Loucy (cell line): ENCODE data around the gene CCDC196.
"Not testable (repeated sequence)": the region's sequence is repeated elsewhere in the genome, so short reads cannot be mapped to it uniquely, and the experiment has no call there.

Experiments
- H2AFZ ChIP-seq: fragments of 200-600 bp; sonication (generic); 2 replicates; pipeline ENCODE4 v1.6.0; 2016; ENCODE audit warnings: antibody characterized with exemption, mild to moderate bottlenecking, low read length, moderate library complexity
- H3F3A ChIP-seq: fragments of 200-600 bp; 2 replicates; pipeline ENCODE4 v1.6.0; 2016; ENCODE audit warnings: antibody characterized with exemption, low read depth, mild to moderate bottlenecking
- H3K27me3 ChIP-seq: fragments of 200-600 bp; sonication (generic); 2 replicates; pipeline ENCODE4 v1.6.1; 2014; ENCODE audit warnings: low read length, mild to moderate bottlenecking; ENCODE audit not compliant: insufficient read depth, poor library complexity, severe bottlenecking
- H3K36me3 ChIP-seq: fragments of 200-600 bp; sonication (generic); 2 replicates; pipeline ENCODE4 v1.6.1; 2016; ENCODE audit warnings: low read length; ENCODE audit not compliant: insufficient read depth
- H3K4me1 ChIP-seq: fragments of 200-600 bp; sonication (generic); 2 replicates; pipeline ENCODE4 v1.5.1; 2014; ENCODE audit warnings: low read length, mild to moderate bottlenecking; ENCODE audit not compliant: insufficient read depth, poor library complexity, severe bottlenecking
- H3K4me2 ChIP-seq: fragments of 200-600 bp; sonication (generic); 2 replicates; pipeline ENCODE4 v1.6.0; 2014; ENCODE audit warnings: antibody characterized with exemption, low read length, low read depth, mild to moderate bottlenecking; ENCODE audit not compliant: poor library complexity, severe bottlenecking
- H3K4me3 ChIP-seq: fragments of 200-600 bp; sonication (generic); 2 replicates; pipeline ENCODE4 v1.5.1; 2014; ENCODE audit warnings: low read length, mild to moderate bottlenecking, mixed read lengths; ENCODE audit not compliant: poor library complexity, severe bottlenecking
- H3K79me2 ChIP-seq: fragments of 200-600 bp; sonication (generic); 2 replicates; pipeline ENCODE4 v1.6.1; 2014; ENCODE audit warnings: low read length; ENCODE audit not compliant: insufficient read depth
- H3K9ac ChIP-seq: fragments of 200-600 bp; sonication (generic); 2 replicates; pipeline ENCODE4 v1.6.0; 2014; ENCODE audit warnings: mild to moderate bottlenecking, low read depth, low read length, moderate library complexity; ENCODE audit not compliant: poor library complexity, severe bottlenecking
- H3K9me2 ChIP-seq: fragments of 200-600 bp; sonication (generic); replicated peaks from 2 replicates; pipeline ENCODE4 v1.6.1; 2016; ENCODE audit warnings: low read depth, low read length, mixed read lengths
- H3K9me3 ChIP-seq: fragments of 200-600 bp; sonication (generic); 2 replicates; pipeline ENCODE4 v1.6.1; 2014; ENCODE audit warnings: mild to moderate bottlenecking, antibody characterized with exemption, low read length, low read depth; ENCODE audit not compliant: insufficient read depth
- H4K20me1 ChIP-seq: fragments of 200-600 bp; sonication (generic); 2 replicates; pipeline ENCODE4 v1.6.0; 2014; ENCODE audit warnings: antibody characterized with exemption, low read length, mild to moderate bottlenecking; ENCODE audit not compliant: insufficient read depth, poor library complexity, severe bottlenecking
- CTCF ChIP-seq: fragments of 200-600 bp; sonication (generic); conservative IDR thresholded peaks from 2 replicates; pipeline ENCODE4 v1.5.1; 2014; ENCODE audit warnings: mild to moderate bottlenecking, antibody characterized with exemption, low read length
- EZH2phosphoT487 ChIP-seq: fragments of 200-600 bp; IDR thresholded peaks from 2 replicates; pipeline ENCODE4 v1.6.1; 2018; ENCODE audit warnings: antibody characterized with exemption, mild to moderate bottlenecking, moderate library complexity, borderline replicate concordance

The CCDC196 gene

GRCh38 chr14:66498311-66498710 is 12.1 kb downstream of the CCDC196 start:
- no peaks in the 10 kb centered on the region for H3K9me3 ChIP-seq
- no peaks in the 10 kb centered on the region for H4K20me1 ChIP-seq
- H3K27me3 ChIP-seq: no peaks in the 10 kb centered on the region
- H3F3A ChIP-seq: no peaks in the 10 kb centered on the region
- H3K4me1 ChIP-seq: peaks cover 12% of the 10 kb centered on the region
- no peaks in the 10 kb centered on the region for H3K79me2 ChIP-seq
- no peaks in the 10 kb centered on the region for H3K36me3 ChIP-seq
- no peak overlapping the region for H3K4me2 ChIP-seq
- H2AFZ ChIP-seq: no peak overlapping the region
- H3K9ac ChIP-seq: no peak overlapping the region
- no peak for TF ChIP-seq CTCF
- no peak overlapping the region for H3K4me3 ChIP-seq
- no peaks in the 10 kb centered on the region for H3K9me2 ChIP-seq

- Histone ChIP-seq H2AFZ (no peak overlapping the region), H3K36me3 (no peaks in the 10 kb centered on the region), H3K9me3 (no peaks in the 10 kb centered on the region), H3K9ac (no peak overlapping the region), H3K4me3 (no peak overlapping the region), H4K20me1 (no peaks in the 10 kb centered on the region), H3K4me1 (peaks cover 2% of the 10 kb centered on the region), H3F3A (no peaks in the 10 kb centered on the region), H3K9me2 (no peaks in the 10 kb centered on the region), H3K4me2 (no peak overlapping the region), H3K27me3 (no peaks in the 10 kb centered on the region), H3K79me2 (peaks cover 5% of the 10 kb centered on the region; the same call in 1 of the 2 replicates)
- no peak for TF ChIP-seq CTCF
- no peak for TF ChIP-seq EZH2phosphoT487
Measured at GRCh38 chr14:66501592-66501991, 15.4 kb downstream of the CCDC196 start.

GRCh38 chr14:66502836-66503235 is 16.7 kb downstream of the CCDC196 start:
- not testable (repeated sequence) for H3K9me3 ChIP-seq, H4K20me1 ChIP-seq, H3F3A ChIP-seq, H3K4me2 ChIP-seq, H3K9me2 ChIP-seq, H3K27me3 ChIP-seq, H3K36me3 ChIP-seq, H3K4me1 ChIP-seq, H3K4me3 ChIP-seq, H3K9ac ChIP-seq, H2AFZ ChIP-seq
- peaks cover 11% of the 10 kb centered on the region; the same call in 1 of the 2 replicates for H3K79me2 ChIP-seq

- peaks cover 3% of the 10 kb centered on the region for H4K20me1 ChIP-seq
- no peak overlapping the region for H3K4me2 ChIP-seq
- no peaks in the 10 kb centered on the region for H3K27me3 ChIP-seq
- H3K4me1 ChIP-seq: peaks cover 5% of the 10 kb centered on the region
- H3K79me2 ChIP-seq: peaks cover 14% of the 10 kb centered on the region; the same call in 1 of the 2 replicates
- no peaks in the 10 kb centered on the region for H3F3A ChIP-seq
- TF ChIP-seq CTCF (no peak), EZH2phosphoT487 (no peak)
- H2AFZ ChIP-seq: no peak overlapping the region
- H3K9ac ChIP-seq: no peak overlapping the region
- H3K9me3 ChIP-seq: no peaks in the 10 kb centered on the region
- H3K9me2 ChIP-seq: no peaks in the 10 kb centered on the region
- H3K4me3 ChIP-seq: no peak overlapping the region
- no peaks in the 10 kb centered on the region for H3K36me3 ChIP-seq
Measured at GRCh38 chr14:66503532-66503931, 17.4 kb downstream of the CCDC196 start.
